ENCODE results near the gene IL3.

Gene IL3, protein sequence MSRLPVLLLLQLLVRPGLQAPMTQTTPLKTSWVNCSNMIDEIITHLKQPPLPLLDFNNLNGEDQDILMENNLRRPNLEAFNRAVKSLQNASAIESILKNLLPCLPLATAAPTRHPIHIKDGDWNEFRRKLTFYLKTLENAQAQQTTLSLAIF

DNA sequence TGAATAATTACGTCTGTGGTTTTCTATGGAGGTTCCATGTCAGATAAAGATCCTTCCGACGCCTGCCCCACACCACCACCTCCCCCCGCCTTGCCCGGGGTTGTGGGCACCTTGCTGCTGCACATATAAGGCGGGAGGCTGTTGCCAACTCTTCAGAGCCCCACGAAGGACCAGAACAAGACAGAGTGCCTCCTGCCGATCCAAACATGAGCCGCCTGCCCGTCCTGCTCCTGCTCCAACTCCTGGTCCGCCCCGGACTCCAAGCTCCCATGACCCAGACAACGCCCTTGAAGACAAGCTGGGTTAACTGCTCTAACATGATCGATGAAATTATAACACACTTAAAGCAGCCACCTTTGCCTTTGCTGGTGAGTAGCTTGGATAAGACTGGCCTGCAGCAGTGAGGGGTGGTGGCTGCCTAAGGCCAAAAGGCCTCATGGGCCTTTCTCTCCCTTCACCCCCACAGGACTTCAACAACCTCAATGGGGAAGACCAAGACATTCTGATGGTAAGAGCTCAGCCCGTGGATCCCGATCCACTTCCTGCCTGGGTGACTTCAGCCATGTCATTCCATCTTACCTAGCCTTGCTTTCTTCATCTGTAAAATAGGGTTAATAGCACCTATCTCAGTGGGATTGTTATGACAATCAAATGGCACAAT is at the start of gene IL3:
Gene IL3 (plus strand): TSS at position 155 of the 661 bp plus-strand sequence. CDS start 52 bp downstream, at position 207.
- Histone ChIP-seq H3K4me1 (ENCODE audit: control insufficient read depth, low read length) (no peaks in the 10 kb centered on the region), H3K4me3 (ENCODE audit: low read length) (no peak within 1 kb of the TSS), H3F3A (ENCODE audit: control insufficient read depth, insufficient read depth) (no peaks in the 10 kb centered on the region), H4K20me1 (ENCODE audit: control insufficient read depth, insufficient read depth, low read depth, low read length) (no peaks in the 10 kb centered on the region), H3K9me3 (ENCODE audit: control insufficient read depth, insufficient read depth, low read length) (no peaks in the 10 kb centered on the region), H3K27me3 (ENCODE audit: control insufficient read depth, low read length) (no peaks in the 10 kb centered on the region), H3K36me3 (ENCODE audit: control insufficient read depth, low read length) (no peaks in the 10 kb centered on the region), H3K4me2 (ENCODE audit: low read length) (no peak within 1 kb of the TSS), H3K27ac (ENCODE audit: low read depth, low read length) (no peak within 1 kb of the TSS), H3K79me2 (ENCODE audit: control insufficient read depth, low read length) (no peaks in the 10 kb centered on the region), H3K9me2 (replicated peaks; ENCODE audit: control insufficient read depth, low read length) (no peaks in the 10 kb centered on the region)
- TF ChIP-seq, protein P1, sequence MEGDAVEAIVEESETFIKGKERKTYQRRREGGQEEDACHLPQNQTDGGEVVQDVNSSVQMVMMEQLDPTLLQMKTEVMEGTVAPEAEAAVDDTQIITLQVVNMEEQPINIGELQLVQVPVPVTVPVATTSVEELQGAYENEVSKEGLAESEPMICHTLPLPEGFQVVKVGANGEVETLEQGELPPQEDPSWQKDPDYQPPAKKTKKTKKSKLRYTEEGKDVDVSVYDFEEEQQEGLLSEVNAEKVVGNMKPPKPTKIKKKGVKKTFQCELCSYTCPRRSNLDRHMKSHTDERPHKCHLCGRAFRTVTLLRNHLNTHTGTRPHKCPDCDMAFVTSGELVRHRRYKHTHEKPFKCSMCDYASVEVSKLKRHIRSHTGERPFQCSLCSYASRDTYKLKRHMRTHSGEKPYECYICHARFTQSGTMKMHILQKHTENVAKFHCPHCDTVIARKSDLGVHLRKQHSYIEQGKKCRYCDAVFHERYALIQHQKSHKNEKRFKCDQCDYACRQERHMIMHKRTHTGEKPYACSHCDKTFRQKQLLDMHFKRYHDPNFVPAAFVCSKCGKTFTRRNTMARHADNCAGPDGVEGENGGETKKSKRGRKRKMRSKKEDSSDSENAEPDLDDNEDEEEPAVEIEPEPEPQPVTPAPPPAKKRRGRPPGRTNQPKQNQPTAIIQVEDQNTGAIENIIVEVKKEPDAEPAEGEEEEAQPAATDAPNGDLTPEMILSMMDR (IDR thresholded peaks at IDR 0.05; ENCODE audit: low read depth, low read length, poor library complexity, severe bottlenecking): no peak
- no peak for TF ChIP-seq EZH2phosphoT487 (IDR thresholded peaks at IDR 0.05; ENCODE audit: borderline replicate concordance, low read length)

DNA sequence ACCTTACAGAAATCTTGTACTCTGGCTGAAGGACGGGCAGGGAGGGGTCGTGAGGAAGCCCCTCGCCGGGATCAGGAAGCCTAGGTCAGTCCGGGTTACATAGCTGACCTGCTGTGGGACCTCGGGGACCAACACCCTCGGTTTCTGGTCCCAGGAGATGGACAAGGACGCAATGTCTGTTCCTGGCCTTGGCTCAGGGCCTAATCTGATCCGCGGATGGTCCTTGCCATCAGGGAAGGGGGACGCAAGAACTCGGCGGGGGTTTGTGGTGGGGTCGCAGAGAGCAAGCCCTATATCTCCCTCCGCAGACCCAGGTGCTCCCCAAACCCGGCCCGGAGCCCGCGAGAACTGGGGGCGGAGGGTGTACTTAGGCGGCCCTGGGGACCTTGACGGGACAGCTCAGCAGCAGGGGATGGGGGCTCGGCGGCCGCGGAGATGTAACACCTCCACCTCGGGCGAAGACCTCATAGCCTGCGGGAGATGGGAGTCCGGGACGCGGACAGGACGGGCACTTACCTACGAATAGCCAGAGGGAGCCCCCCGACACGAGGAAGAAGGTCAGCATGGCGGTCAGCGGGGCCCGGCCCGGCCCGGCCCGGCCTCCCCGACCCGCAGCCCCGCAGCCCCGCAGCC is 49.4 kb upstream of the IL3 start:
- H3K4me3 ChIP-seq (ENCODE audit: low read length): peak overlapping the region; percentile 43; the same call in 1 of the 2 replicates
- H3K27me3 ChIP-seq (ENCODE audit: control insufficient read depth, low read length): peaks cover 28% of the 10 kb centered on the region
- no peaks in the 10 kb centered on the region for H3K36me3 ChIP-seq (ENCODE audit: control insufficient read depth, low read length)
- no peaks in the 10 kb centered on the region for H4K20me1 ChIP-seq (ENCODE audit: control insufficient read depth, insufficient read depth, low read depth, low read length)
- H3K27ac ChIP-seq (ENCODE audit: low read depth, low read length): no peak overlapping the region
- no peaks in the 10 kb centered on the region for H3K9me3 ChIP-seq (ENCODE audit: control insufficient read depth, insufficient read depth, low read length)
- no peaks in the 10 kb centered on the region for H3F3A ChIP-seq (ENCODE audit: control insufficient read depth, insufficient read depth)
- H3K4me1 ChIP-seq (ENCODE audit: control insufficient read depth, low read length): no peaks in the 10 kb centered on the region
- H3K9me2 ChIP-seq (replicated peaks; ENCODE audit: control insufficient read depth, low read length): no peaks in the 10 kb centered on the region
- TF ChIP-seq, protein P1 (IDR thresholded peaks at IDR 0.05; ENCODE audit: low read depth, low read length, poor library complexity, severe bottlenecking): no peak
- TF ChIP-seq EZH2phosphoT487 (IDR thresholded peaks at IDR 0.05; ENCODE audit: borderline replicate concordance, low read length): no peak
- H3K4me2 ChIP-seq (ENCODE audit: low read length): peak overlapping the region; percentile 48; the same call in 1 of the 2 replicates
- no peaks in the 10 kb centered on the region for H3K79me2 ChIP-seq (ENCODE audit: control insufficient read depth, low read length)

DNA sequence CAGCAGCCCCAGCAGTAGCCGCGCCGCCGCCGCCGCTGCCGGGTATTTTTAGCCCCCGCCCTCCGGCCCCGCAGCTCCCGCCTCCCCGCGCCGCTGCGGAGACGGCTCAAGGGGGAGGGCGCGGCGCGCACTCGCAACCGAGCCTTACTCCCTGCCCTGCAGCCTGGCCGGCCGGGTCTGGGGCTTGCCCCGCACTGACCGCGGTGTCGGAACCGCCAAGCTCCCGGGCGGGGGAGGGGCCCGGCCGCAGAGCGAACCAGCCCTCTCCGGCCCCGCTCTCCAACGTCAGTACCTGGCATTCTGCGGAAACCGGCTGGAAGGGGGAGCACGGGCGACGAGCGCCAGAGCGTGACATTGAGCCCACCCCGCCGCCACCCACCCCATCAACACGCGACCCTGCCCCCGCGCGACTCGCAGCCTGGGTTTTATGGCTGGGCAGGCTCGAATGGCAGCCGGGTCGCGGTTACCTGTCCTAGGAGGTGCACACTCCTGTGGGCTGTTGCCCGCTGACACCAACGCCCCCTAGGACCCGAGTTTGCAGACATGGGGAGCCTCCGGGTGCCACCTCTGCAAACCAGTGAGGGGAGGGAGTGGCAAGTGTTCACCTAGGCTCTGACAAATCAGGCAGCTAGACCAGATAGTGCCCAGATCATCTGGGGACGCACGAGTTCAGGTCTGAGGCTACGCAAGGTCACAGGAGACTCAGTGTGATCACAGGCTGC is 48.7 kb upstream of the IL3 start, which contains the start of gene ACSL6:
Gene ACSL6 (minus strand): TSS at position 37 of the 722 bp plus-strand sequence. CDS start 105 bp downstream, outside the sequence.
- Histone ChIP-seq H3K36me3 (ENCODE audit: control insufficient read depth, low read length) (no peaks in the 10 kb centered on the region), H3K27ac (ENCODE audit: low read depth, low read length) (no peak within 1 kb of the TSS), H4K20me1 (ENCODE audit: control insufficient read depth, insufficient read depth, low read depth, low read length) (no peaks in the 10 kb centered on the region), H3K9me3 (ENCODE audit: control insufficient read depth, insufficient read depth, low read length) (no peaks in the 10 kb centered on the region), H3K79me2 (ENCODE audit: control insufficient read depth, low read length) (no peaks in the 10 kb centered on the region), H3K27me3 (ENCODE audit: control insufficient read depth, low read length) (peaks cover 29% of the 10 kb centered on the region), H3K9me2 (replicated peaks; ENCODE audit: control insufficient read depth, low read length) (no peaks in the 10 kb centered on the region), H3K4me3 (ENCODE audit: low read length) (peak within 1 kb of the TSS; percentile 43), H3K4me2 (ENCODE audit: low read length) (peak within 1 kb of the TSS; percentile 48; the same call in 1 of the 2 replicates), H3F3A (ENCODE audit: control insufficient read depth, insufficient read depth) (no peaks in the 10 kb centered on the region), H3K4me1 (ENCODE audit: control insufficient read depth, low read length) (no peaks in the 10 kb centered on the region)
- TF ChIP-seq EZH2phosphoT487 (IDR thresholded peaks at IDR 0.05; ENCODE audit: borderline replicate concordance, low read length): no peak
- TF ChIP-seq, protein P1 (IDR thresholded peaks at IDR 0.05; ENCODE audit: low read depth, low read length, poor library complexity, severe bottlenecking): no peak
